HG03460 (cell line): ENCODE results near the gene TRAPPC3L.

Experiments
- ATAC-seq: cut with Tn5 transposase; IDR thresholded peaks from one replicate; pipeline ENCODE4 v1.9.1; 2021; ENCODE audit not compliant: unreplicated experiment

TRAPPC3L gene

DNA sequence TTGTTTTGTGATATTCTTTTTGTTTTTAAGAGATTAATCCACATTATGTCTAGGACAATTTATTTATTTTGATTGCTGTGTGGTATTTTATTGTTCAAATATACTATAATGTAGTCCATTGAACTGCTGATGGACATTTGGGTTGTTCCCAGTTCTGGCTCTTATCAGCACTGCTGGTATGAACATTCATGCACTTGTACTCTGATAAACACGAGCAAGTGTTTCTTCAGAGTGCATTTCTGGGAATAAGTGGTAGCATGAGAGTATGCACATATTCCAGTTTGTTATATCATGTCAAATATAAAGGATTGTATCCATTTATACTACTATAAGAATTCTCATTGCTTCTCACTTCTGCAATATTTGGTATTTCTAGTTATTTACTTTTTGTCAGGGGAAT lies 77.2 kb downstream of the TRAPPC3L start:
- no peak for ATAC-seq

DNA sequence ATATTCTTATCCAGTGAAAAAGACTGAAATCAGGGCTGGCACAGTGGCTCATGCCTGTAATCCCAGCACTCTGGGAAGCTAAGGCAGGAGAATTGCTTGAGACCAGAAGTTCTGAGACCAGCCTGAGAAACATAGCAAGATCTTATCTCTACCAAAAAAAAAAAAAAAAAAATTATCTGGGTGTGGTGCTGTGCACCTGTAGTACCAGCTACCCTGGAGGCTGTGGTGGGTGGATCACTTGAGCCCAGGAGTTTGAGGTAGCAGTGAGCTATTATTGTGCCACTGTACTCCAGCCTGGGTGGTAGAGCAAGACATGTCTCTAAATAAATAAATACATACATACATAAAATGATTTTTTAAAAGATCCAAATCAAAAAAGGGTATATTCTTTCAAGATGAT lies 78.0 kb downstream of the TRAPPC3L start:
- no peak for ATAC-seq

DNA sequence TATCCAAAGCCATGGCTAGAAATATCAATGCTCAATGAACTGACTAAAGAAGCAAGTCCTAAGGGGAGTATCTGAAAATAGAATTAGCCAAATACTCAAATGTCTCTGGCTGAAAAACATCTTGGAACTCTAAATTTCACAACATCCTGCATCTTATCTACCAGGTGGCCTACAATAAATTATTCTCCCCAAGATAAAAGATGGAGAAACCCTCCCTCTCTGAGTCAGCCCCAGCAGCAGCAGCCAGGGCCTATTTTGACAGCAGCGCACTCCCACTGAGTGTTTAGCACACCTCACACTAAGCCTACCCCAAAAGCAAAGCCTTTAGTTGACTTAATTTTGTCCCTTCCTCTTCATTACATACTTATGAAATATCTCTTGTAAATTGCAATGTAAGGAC lies 78.4 kb downstream of the TRAPPC3L start:
- no peak for ATAC-seq

DNA sequence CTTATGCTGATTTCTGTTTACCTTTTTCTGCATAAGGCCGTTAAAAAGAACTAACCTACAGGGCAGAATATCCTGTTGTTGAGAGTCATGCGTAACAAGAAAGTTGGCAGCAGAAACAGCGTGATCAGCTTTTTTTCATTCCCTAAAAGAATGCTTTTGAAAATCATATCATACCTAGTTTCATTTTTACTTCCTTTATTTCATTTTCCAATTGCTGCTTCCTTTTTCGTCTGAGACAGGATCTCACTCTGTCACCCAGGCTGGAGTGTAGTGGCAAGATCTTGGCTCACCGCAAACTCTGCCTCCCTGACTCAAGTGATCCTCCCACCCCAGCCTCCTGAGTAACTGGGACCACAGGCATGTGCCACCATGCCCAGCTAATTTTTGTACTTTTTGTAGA lies 80.2 kb downstream of the TRAPPC3L start:
- ATAC-seq, result no peak

DNA sequence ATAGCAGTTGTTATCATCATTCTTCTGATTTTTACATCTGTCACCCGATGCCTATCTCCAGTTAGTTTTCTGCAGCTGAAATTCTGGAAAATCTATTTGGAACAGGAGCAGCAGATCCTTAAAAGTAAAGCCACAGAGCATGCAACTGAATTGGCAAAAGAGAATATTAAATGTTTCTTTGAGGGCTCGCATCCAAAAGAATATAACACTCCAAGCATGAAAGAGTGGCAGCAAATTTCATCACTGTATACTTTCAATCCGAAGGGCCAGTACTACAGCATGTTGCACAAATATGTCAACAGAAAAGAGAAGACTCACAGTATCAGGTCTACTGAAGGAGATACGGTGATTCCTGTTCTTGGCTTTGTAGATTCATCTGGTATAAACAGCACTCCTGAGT lies 82.2 kb downstream of the TRAPPC3L start:
- no peak for ATAC-seq

DNA sequence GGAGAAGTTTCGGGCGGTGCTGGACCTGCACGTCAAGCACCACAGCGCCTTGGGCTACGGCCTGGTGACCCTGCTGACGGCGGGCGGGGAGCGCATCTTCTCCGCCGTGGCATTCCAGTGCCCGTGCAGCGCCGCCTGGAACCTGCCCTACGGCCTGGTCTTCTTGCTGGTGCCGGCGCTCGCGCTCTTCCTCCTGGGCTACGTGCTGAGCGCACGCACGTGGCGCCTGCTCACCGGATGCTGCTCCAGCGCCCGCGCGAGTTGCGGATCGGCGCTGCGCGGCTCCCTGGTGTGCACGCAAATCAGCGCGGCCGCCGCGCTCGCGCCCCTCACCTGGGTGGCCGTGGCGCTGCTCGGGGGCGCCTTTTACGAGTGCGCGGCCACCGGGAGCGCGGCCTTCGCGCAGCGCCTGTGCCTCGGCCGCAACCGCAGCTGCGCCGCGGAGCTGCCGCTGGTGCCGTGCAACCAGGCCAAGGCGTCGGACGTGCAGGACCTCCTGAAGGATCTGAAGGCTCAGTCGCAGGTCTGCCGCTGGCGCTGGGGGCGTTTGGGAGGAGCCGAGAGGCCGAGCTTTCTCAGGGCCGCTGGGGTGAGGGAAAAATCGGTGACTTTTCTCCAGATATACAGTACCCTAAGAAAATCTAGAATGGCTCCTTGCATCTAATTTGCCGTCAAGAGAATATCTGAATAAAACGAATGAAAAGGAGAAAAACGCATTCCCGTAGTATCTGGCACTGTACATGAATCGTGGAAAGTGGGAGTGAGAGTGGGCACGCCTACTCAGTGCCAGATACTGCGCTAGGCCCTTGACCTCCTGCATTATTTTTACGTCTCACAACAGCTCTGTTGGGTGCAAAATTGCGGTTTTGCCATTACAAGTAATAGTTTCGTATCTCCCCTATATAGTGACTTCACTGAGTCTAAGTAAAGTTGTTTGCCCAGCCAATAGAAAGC lies 83.3 kb downstream of the TRAPPC3L start:
- peak; percentile 86 for ATAC-seq

DNA sequence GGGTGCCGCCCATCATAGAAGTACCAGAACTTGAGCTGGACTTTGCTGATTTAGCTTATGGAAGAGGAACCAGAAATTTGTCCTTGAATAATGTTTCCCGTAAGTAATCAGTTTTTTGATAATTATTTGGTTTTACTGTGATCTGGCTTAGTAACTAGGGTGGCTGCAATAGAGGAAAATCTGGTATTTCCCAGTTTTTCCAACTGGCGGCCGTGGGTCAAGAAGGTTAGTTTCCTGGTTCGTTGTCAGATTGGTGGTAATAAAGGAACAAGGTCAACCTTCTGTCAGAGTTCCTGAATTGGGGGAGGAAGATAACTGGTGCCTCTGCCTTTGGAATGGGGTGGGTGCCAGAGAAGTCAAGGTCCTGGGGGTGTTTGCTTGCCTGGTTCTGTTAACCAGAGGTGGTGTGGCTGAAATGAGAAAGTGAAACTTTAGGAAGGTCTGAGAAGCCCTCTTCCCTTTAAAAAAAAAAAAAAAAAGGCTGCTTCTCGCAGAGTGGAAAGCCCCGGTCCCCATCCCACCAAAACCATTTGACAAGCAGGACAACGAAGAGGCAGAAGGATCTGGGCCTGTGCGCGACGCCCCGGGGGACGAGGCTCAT lies 84.1 kb downstream of the TRAPPC3L start, which contains the start of gene CALHM6:
CALHM6 (plus strand) TSS at position 45 of the 601 bp plus-strand sequence; CDS start at position 600, 555 bp downstream.
- no peak for ATAC-seq

DNA sequence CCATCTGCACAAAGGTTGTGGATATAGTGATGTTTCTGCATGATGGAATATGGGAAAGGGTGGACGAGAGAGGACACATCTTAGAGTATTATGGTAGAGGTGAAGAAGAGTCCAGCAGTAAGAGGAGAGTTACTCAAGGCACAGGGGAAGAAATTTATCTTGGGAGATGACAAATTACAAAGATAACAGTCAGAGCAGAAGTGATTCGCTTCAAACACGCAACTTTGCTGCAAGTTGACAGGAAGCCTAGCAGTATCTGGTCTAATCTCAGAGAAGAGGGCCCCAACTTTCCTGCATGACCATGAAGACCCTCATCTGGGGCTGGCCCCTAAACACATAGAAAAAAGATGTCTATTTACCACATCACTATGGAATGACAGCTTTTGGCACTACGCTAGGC lies 85.6 kb downstream of the TRAPPC3L start:
- no peak for ATAC-seq

DNA sequence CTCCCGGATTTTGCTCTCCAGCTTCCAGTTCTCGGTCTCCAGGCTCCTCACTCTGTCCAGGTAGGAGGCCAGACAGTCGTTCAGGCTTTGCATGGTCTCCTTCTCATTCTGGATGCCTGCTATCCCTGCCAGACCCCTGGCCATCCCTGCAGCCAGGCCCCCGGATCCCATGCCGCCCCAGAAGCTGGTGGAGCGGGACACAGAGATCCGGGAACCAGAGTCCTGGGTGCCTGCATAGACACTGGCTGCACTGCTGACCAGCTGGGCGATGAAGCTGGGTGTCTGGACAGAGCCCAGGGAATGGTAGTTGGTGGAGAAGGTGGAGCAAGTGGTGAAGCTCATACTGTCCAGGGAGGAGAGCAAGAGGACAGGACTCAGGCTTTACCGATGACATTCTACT lies 87.2 kb downstream of the TRAPPC3L start:
- no peak for ATAC-seq

DNA sequence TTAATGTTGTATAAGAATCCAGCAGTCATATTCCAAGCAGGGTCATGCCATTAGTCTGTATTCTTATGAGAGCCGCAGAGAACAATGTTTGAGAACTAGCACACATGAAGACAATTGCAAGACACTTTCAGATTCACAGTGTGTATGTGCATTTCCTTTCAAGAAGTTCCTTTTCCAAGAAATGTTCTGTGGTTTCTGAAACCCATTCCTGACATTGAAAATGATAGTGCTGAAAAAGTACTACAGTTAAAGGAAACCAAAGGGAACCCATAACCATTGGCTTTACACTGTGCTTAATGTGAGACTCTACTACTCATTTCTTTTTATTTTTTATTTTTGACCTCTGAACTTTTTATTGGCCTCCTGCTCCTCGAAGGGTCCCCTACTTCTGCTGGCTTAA lies 88.6 kb downstream of the TRAPPC3L start:
- no peak for ATAC-seq

DNA sequence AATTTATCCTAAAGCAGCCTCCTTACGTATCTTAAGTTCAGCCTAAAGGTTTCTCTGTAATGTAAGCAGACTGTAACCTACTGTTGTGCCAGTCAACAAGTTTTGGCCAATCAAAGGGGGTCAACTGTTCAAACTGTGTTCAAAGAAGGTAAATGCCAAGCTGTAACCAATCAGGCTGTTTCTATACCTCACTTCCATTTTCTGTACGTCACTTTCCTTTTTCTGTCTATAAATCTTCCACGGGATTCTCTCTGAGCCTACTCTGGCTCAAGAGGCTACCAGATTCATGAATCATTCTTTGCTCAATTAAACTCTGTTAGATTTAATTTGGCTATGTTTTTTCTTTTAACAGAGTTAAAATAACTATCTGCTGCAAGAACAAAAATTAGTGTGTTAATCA lies 89.4 kb downstream of the TRAPPC3L start:
- no peak for ATAC-seq

DNA sequence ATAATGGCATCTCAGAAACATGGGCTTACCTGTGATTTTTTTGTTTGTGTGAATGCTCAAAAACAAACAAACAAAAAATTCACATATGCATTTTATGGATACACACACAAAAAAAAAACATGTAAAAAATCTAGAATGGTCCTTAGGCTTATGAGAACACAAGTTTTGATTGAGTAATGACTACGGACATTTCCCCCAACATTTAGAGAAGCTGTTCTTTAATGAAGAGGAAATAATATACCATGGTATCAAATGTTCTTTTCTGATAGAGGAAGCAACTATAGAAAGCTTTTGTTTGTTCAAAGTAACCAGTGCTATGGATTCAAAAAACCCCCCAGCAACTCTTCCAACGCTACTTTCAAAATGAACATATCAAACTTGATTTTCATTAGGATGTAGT lies 93.0 kb downstream of the TRAPPC3L start:
- no peak for ATAC-seq

DNA sequence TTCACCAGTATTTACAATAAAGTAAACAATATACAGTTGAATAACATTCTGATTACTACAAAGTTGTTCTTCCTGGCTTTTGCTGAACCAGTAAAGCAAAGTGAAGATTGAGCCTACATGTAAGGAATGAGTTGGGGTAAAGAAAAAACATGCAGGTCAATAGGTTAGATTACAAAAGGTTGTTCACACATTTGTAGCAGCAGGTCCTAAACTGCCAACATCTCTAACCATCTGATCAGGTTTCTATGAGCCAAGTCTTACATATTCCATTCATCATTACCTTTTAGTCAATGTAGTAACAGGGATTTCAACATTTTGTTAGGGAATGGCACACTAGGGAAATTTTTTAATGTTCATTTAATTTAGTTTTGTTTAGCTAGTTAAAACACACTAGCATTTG lies 93.6 kb downstream of the TRAPPC3L start:
- no peak for ATAC-seq

DNA sequence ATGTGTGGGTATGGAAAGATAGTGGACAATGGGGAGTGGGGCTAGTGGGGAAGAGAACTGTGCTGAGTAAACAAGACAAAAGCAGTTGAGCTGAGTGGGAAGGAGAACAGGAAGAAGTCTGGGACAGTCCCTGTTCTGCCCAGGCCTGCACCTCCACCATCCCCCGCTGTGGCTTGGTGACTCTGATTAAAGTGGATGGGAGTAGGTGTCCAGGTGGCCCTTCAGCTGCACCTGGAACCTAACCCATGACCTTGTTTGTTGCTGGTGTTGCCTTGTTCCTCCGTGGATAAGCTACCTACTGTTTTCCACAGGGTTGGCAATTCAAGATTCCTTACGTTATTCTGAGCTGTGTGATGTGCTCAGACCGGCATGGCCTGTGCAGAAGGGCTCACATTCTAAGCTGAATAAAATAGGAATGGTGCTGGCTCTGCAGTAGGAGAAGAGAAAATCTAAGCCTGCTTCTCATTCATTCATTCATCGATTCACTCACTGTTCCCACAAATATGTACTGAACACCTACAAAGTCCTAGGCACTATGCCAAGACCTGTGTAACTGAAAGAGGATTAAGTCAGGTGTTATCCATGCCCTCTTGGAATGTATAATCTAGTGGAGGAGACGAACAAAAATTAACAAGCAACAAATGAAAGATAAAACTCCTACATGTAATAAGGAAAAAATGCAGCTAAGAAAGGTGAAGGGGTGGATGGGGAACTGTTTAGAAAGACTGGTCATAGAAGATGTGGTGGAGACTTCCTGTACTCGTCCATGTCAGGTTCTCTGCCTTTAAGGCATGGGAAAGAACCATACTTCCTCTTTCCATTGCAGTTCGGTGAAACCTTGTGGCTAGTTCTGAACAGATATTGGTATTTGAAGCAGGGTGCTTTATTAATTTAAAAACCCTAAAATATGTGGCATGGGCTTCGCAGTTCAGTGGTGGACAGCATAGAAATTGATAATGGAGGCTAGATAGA lies 94.4 kb downstream of the TRAPPC3L start:
- ATAC-seq, result peak; percentile 80

DNA sequence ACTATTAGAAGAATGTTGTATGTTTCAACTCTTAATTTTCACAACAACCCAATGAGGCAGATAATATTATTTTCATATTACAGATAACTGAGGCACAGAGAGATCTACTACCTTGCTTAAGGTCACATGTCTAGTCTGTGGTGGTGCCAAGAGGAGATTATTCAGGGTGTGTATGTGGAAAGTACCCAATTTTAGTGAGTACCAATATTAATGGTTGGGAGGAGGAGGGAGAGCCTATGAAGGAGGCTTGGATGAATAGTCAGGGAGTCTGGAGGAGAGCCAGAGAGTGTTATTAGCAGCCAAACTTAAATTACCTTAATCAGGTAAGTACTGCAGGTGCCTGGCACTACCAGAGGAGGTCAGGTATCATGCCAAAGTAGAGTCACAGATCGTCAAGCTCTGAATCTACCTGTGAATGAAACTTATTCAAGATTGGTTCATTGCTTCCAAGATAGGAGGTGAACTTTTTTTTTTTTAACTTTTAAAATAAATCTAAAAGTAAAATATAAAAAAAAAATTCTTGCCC lies 95.2 kb downstream of the TRAPPC3L start:
- ATAC-seq, result no peak

DNA sequence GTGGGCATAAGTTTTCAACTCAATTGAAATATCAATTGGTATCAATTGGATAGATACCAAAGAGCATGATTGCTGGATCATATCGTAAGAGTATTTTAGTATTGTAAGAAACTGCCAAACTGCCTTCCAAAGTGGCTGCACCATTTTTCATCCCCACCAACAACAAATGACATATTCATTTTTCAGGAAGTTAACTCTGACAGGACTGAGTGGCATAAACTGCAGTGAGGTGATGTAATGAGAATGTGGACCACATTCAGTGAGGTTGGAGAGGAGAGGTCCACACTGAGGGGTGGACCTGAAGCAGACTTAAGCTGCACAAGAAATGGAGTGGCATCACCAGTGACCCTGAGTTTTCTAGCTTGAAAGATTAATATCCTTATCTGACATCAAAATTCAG lies 95.9 kb downstream of the TRAPPC3L start:
- no peak for ATAC-seq

DNA sequence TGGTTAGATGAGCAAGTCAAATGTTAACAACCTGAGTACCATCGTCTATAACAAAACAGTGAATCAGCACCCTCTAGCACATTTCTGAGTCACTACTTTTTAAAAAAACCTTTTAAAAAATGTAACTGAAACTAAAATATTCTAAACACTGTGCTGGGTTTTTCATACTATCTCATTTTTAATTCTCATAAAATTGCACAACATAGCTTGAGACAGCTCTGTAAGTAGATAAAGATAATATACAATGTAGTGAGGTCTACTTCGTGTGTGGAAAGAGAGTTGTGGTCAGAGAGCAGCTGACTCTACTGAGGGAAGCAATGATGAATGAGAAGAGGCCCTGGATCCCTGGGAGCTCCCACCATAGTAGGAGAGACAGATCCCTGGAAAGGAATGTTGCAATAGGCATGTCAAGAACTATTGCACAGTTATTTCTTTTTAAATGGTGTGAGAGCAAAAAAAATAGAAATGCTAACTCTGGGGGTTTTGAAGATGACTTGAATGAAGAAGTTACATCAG lies 97.9 kb downstream of the TRAPPC3L start:
- no peak for ATAC-seq

DNA sequence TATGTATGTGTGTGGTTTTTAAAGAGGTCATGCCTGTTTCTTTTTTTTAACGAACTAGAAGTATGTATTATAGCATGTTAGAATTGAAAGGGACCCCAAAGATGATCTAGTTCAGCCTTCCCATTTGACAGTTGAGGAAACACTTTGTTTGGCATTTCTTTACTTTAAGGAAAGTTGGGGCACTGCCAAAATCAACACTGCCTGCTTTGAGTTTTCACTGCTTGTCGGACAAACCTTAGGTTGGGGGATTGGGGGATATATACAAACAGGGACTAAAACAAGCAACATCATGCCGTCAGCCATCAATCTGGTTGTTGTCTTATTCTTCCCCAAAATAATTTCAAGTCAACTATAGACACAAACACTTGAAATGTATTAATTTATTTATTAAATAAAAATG lies 98.4 kb downstream of the TRAPPC3L start:
- no peak for ATAC-seq

DNA sequence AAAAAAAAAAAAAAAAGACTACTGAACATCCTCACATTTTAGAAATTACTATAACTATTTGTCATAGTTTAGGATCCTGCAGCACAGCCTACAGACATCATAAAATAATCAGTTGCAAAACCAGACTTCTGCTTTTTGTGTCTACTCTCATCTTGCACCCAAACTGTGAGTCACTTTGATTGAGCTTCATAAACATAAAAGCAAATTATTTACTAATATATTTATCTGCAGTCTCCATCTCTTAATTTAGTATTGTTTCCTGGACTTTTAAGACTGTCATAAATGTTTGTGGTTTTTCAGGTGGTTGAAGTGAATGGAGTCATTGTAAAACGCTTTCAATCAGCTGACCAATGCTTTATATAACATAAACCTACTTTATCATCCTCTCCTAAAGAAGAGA lies 99.1 kb downstream of the TRAPPC3L start:
- ATAC-seq, result no peak

DNA sequence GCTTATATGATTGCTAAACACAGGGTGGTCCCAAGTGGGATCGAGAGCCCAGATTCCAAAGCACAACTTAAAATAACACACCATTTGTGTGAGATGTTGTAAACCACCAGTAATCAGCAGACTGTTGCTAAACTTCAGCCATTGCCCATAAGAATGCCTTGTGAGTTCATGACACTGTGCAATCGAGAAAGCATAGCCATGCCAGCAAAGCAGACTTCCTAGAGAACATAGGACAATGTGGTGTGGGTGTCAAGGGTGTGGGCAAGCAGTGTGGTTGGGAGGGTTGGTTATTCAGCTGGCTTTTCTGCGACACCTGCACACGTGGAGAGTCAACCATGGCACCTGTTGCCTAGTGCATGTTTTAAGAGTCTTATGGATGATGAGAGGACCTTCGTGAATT lies 100.4 kb downstream of the TRAPPC3L start:
- no peak for ATAC-seq
